Measurements from ENCODE around the gene USP44. TPM values are rescaled to one million over a fixed set of nuclear protein-coding genes. Genes with fewer than 3 reads are reported as not detected.
A peak's percentile ranks its signal among the peaks of the same experiment; 100 is the strongest.

The USP44 gene
- total and polyA plus RNA-seq, 2 of the 13 experiments (the other 11 are each of a cell fraction or from before 2014, with no cell fraction given), result 0.05 to 0.07 TPM

GRCh38 chr12:95473884-95474659, 77.2 kb downstream of the USP44 start, which contains the start of gene METAP2 (continued):
- TF ChIP-seq XRCC5 (optimal IDR thresholded peaks at IDR 0.05; ENCODE audit: low read length) (peak; percentile 65), AKAP8 (CRISPR knock-in tag; IDR thresholded peaks at IDR 0.05) (no peak), MAZ (IDR thresholded peaks at IDR 0.05; ENCODE audit: borderline replicate concordance, low read depth, low read length) (0 out of 2 replicates have a peak, but pooled peaks have one; percentile 31), MAZ (CRISPR knock-in tag; IDR thresholded peaks at IDR 0.05; ENCODE audit: low read depth) (no peak; the same call in 1 of the 2 replicates), U2AF2 (IDR thresholded peaks at IDR 0.05; ENCODE audit: low read depth, low read length) (no peak), CCDC6 (CRISPR knock-in tag; IDR thresholded peaks at IDR 0.05) (peak; percentile 91), SKI (IDR thresholded peaks at IDR 0.05; ENCODE audit: partially characterized antibody) (peak; percentile 75), SYNCRIP (IDR thresholded peaks at IDR 0.05; ENCODE audit: insufficient read depth, low read depth, low read length) (no peak), NFIB (CRISPR knock-in tag; IDR thresholded peaks at IDR 0.05; ENCODE audit: borderline replicate concordance) (no peak), ZNF44 (CRISPR knock-in tag; IDR thresholded peaks at IDR 0.05) (no peak), ZUFSP (CRISPR knock-in tag; IDR thresholded peaks at IDR 0.05; ENCODE audit: borderline replicate concordance) (no peak), ZNF605 (CRISPR knock-in tag; IDR thresholded peaks at IDR 0.05) (peak; percentile 70), HNRNPL (IDR thresholded peaks at IDR 0.05; ENCODE audit: low read depth, low read length) (0 out of 2 replicates have a peak, but pooled peaks have one; percentile 59), HNF4A (CRISPR knock-in tag; IDR thresholded peaks at IDR 0.05) (0 out of 2 replicates have a peak, but pooled peaks have one; percentile 5), ARNT2 (CRISPR knock-in tag; IDR thresholded peaks at IDR 0.05; ENCODE audit: low read depth) (peak; percentile 47; the same call in 1 of the 2 replicates), SRSF4 (IDR thresholded peaks at IDR 0.05; ENCODE audit: low read depth, low read length, poor library complexity, severe bottlenecking) (no peak), ZFP36 (IDR thresholded peaks at IDR 0.05; ENCODE audit: borderline replicate concordance, low read depth, low read length, partially characterized antibody) (no peak), HIC2 (CRISPR knock-in tag; IDR thresholded peaks at IDR 0.05; ENCODE audit: low read depth) (no peak), CREB1 (IDR thresholded peaks at IDR 0.05) (no peak), CREB1 (CRISPR knock-in tag; IDR thresholded peaks at IDR 0.05) (no peak), TAF15 (IDR thresholded peaks at IDR 0.05; ENCODE audit: low read depth, low read length, poor library complexity, severe bottlenecking) (peak; percentile 76), CENPT (CRISPR knock-in tag; IDR thresholded peaks at IDR 0.05; ENCODE audit: low read depth) (no peak), ZNF501 (CRISPR knock-in tag; IDR thresholded peaks at IDR 0.05) (peak; percentile 94), HMG20A (CRISPR knock-in tag; IDR thresholded peaks at IDR 0.05; ENCODE audit: borderline replicate concordance) (peak; percentile 45; the same call in 1 of the 2 replicates)

All from HepG2 (cell line).